Peyer's patch (tissue), 4 donors: ENCODE measurements around the gene KAZN.

ENCODE experiments used
- CTCF ChIP-seq, 6 experiments: fragments of 450-650 bp in 4 of 6; fragments of 200-600 bp in 2 of 6; sonication (generic) in 1 of 6; IDR thresholded peaks; one replicate each; pipeline ENCODE4 v1.5.1; 2017 to 2019; ENCODE audit warnings: antibody characterized with exemption in 6 of 6, mild to moderate bottlenecking in 3 of 6, moderate library complexity in 1 of 6
- POLR2A ChIP-seq, 2 donors: fragments of 450-650 bp; IDR thresholded peaks; one replicate each; pipeline ENCODE4 v1.5.1; 2017; ENCODE audit warnings: antibody characterized with exemption in 2 of 2, mild to moderate bottlenecking in 2 of 2, moderate library complexity in 2 of 2

- TF ChIP-seq CTCF (IDR thresholded peaks at IDR 0.05): no peak
- TF ChIP-seq POLR2A (IDR thresholded peaks at IDR 0.05): no peak
These were observed 501.1 kb downstream of the KAZN start for GRCh38 chr1:15099441-15100120.
